GM13976 (cell line): ENCODE measurements around the gene IRF9.

Source experiments
- DNase-seq: peaks from one replicate; pipeline ENCODE4 v3.0.0; 2012; ENCODE audit warnings: low spot score
- CTCF ChIP-seq: IDR thresholded peaks from 2 replicates; pipeline ENCODE4 v1.5.1; 2012; ENCODE audit warnings: borderline replicate concordance, mild to moderate bottlenecking; ENCODE audit not compliant: insufficient read depth; ENCODE audit errors: extremely low read depth, missing control alignments, control extremely low read depth
- in situ Hi-C: fragments of 300-500 bp; cut with MboI; formaldehyde crosslinking; loops from one replicate; pipeline ENCODE4 v1.12.0; 2022; ENCODE audit warnings: low sequenced_read_pairs, mixed read lengths, inconsistent platforms; ENCODE audit not compliant: unreplicated experiment

The IRF9 gene

GRCh38 chr14:24164518-24164991 is 3.5 kb downstream of the IRF9 start:
- TF ChIP-seq CTCF, result no peak
- DNase-seq, result no peak
- in situ Hi-C loops, result no loop called here

GRCh38 chr14:24165785-24166184 is 4.7 kb downstream of the IRF9 start:
- DNase-seq, result no peak
- TF ChIP-seq CTCF, result no peak
- in situ Hi-C loops, result no loop called here

GRCh38 chr14:24167469-24168114 is 6.5 kb downstream of the IRF9 start:
- no peak for TF ChIP-seq CTCF
- DNase-seq, result no peak
- in situ Hi-C loops, result no loop called here

GRCh38 chr14:24171422-24172260 is 10.6 kb downstream of the IRF9 start, which contains the start of gene REC8:
Gene REC8, plus strand, starts transcription at chr14:24172080. Its CDS starts 473 bp downstream, at chr14:24172553.
- no peak for TF ChIP-seq CTCF
- in situ Hi-C loops, result no loop called here
- peak; percentile 96 for DNase-seq

- DNase-seq, result no peak
- TF ChIP-seq CTCF, result no peak
- in situ Hi-C loops, result no loop called here
Measured at GRCh38 chr14:24172261-24172860, 11.3 kb downstream of the IRF9 start.

- in situ Hi-C loops, result no loop called here
- no peak for DNase-seq
- no peak for TF ChIP-seq CTCF
Measured at GRCh38 chr14:24172871-24173281, 11.8 kb downstream of the IRF9 start.
